Measurements from ENCODE around the gene RALGAPA1. TPM values are rescaled to one million over a fixed set of nuclear protein-coding genes. Genes with fewer than 3 reads are reported as not detected.

RALGAPA1 gene
- polyA plus RNA-seq, 1 donor from 2014 or later, result 73.3 TPM

DNA sequence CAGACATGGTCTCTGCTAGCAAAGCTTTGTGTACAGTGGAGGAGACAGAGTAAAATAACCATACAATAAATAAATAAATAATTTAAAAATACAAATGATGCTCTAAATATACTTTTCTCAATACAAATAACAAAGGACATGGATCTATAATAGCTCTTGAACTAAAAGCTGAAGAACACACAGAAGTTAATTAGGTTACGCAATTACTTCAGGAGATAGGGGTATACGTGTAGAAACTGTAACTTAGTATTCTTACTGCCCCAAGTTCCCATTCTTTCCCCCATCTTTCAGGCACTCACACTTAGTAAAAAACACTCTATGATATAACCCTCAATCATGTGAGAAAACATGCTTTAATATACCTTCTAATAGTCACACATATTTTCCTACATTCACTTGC lies 231.0 kb downstream of the RALGAPA1 start:
- Histone ChIP-seq H3K9ac (ENCODE audit: low read length) (no peak overlapping the region), H3K9me2 (ENCODE audit: insufficient read depth, low read length) (no peaks in the 10 kb centered on the region), H3F3A (ENCODE audit: insufficient read depth, low read length, poor library complexity, severe bottlenecking) (no peaks in the 10 kb centered on the region), H2AFZ (ENCODE audit: low read depth, low read length) (no peak overlapping the region), H3K9me3 (ENCODE audit: low read length) (no peaks in the 10 kb centered on the region), H3K4me2 (ENCODE audit: low read length) (no peak overlapping the region), H3K36me3 (ENCODE audit: insufficient read depth, low read length) (no peaks in the 10 kb centered on the region), H3K79me2 (replicated peaks; ENCODE audit: insufficient read depth, low read length) (no peaks in the 10 kb centered on the region), H3K4me3 (ENCODE audit: low read length) (no peak overlapping the region), H4K20me1 (ENCODE audit: insufficient read depth) (no peaks in the 10 kb centered on the region), H3K27me3 (ENCODE audit: insufficient read depth, low read depth, low read length) (no peaks in the 10 kb centered on the region), H3K27ac (ENCODE audit: low read length) (no peak overlapping the region)
- no peak for TF ChIP-seq MXI1 (conservative IDR thresholded peaks at IDR 0.05; ENCODE audit: poor library complexity, severe bottlenecking)
- no peak for TF ChIP-seq RAD21 (conservative IDR thresholded peaks at IDR 0.05)
- TF ChIP-seq, protein P1, sequence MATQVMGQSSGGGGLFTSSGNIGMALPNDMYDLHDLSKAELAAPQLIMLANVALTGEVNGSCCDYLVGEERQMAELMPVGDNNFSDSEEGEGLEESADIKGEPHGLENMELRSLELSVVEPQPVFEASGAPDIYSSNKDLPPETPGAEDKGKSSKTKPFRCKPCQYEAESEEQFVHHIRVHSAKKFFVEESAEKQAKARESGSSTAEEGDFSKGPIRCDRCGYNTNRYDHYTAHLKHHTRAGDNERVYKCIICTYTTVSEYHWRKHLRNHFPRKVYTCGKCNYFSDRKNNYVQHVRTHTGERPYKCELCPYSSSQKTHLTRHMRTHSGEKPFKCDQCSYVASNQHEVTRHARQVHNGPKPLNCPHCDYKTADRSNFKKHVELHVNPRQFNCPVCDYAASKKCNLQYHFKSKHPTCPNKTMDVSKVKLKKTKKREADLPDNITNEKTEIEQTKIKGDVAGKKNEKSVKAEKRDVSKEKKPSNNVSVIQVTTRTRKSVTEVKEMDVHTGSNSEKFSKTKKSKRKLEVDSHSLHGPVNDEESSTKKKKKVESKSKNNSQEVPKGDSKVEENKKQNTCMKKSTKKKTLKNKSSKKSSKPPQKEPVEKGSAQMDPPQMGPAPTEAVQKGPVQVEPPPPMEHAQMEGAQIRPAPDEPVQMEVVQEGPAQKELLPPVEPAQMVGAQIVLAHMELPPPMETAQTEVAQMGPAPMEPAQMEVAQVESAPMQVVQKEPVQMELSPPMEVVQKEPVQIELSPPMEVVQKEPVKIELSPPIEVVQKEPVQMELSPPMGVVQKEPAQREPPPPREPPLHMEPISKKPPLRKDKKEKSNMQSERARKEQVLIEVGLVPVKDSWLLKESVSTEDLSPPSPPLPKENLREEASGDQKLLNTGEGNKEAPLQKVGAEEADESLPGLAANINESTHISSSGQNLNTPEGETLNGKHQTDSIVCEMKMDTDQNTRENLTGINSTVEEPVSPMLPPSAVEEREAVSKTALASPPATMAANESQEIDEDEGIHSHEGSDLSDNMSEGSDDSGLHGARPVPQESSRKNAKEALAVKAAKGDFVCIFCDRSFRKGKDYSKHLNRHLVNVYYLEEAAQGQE (IDR thresholded peaks at IDR 0.05; ENCODE audit: borderline replicate concordance), result no peak
- TF ChIP-seq TAF1 (IDR thresholded peaks at IDR 0.05; ENCODE audit: low read depth), result no peak
- no peak for TF ChIP-seq SMC3 (conservative IDR thresholded peaks at IDR 0.05; ENCODE audit: poor library complexity)
- no peak for TF ChIP-seq EZH2 (IDR thresholded peaks at IDR 0.05; ENCODE audit: borderline replicate concordance, insufficient read depth, low read length, poor library complexity, severe bottlenecking)
- no peak for TF ChIP-seq CTCF (IDR thresholded peaks at IDR 0.05; ENCODE audit: poor library complexity, severe bottlenecking)
- no peak for TF ChIP-seq EP300 (conservative IDR thresholded peaks at IDR 0.05; ENCODE audit: poor library complexity, severe bottlenecking)
- no peak for TF ChIP-seq POLR2AphosphoS5 (IDR thresholded peaks at IDR 0.05)

DNA sequence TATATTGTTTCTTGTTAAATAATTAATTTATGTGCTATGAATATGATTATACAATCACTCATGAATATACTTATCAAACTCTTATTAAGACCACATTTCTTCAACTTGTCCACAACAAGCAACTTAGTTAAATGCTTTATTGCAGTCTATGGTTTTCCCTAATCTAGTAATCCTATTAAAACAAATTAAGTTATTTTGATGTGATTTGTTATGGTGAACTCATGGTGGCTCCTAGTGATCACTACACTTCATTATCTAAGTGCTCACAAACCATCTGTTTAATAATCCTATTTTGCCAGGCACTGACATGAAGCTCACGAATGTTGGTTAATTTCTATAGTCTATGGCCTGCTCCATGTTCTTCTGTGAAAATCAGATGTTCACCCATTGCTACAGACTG lies 232.2 kb downstream of the RALGAPA1 start:
- Histone ChIP-seq H4K20me1 (ENCODE audit: insufficient read depth) (no peaks in the 10 kb centered on the region), H3K27me3 (ENCODE audit: insufficient read depth, low read depth, low read length) (no peaks in the 10 kb centered on the region), H3K4me2 (ENCODE audit: low read length) (no peak overlapping the region), H3K36me3 (ENCODE audit: insufficient read depth, low read length) (no peaks in the 10 kb centered on the region), H3K27ac (ENCODE audit: low read length) (no peak overlapping the region), H3K9ac (ENCODE audit: low read length) (no peak overlapping the region), H3K79me2 (replicated peaks; ENCODE audit: insufficient read depth, low read length) (no peaks in the 10 kb centered on the region), H3K4me3 (ENCODE audit: low read length) (no peak overlapping the region), H3K9me2 (ENCODE audit: insufficient read depth, low read length) (no peaks in the 10 kb centered on the region), H3F3A (ENCODE audit: insufficient read depth, low read length, poor library complexity, severe bottlenecking) (no peaks in the 10 kb centered on the region), H3K9me3 (ENCODE audit: low read length) (no peaks in the 10 kb centered on the region), H2AFZ (ENCODE audit: low read depth, low read length) (no peak overlapping the region)
- TF ChIP-seq, protein P1 (IDR thresholded peaks at IDR 0.05; ENCODE audit: borderline replicate concordance), result no peak
- TF ChIP-seq EZH2 (IDR thresholded peaks at IDR 0.05; ENCODE audit: borderline replicate concordance, insufficient read depth, low read length, poor library complexity, severe bottlenecking) (no peak), TAF1 (IDR thresholded peaks at IDR 0.05; ENCODE audit: low read depth) (no peak), CTCF (IDR thresholded peaks at IDR 0.05; ENCODE audit: poor library complexity, severe bottlenecking) (no peak), SMC3 (conservative IDR thresholded peaks at IDR 0.05; ENCODE audit: poor library complexity) (no peak), EP300 (conservative IDR thresholded peaks at IDR 0.05; ENCODE audit: poor library complexity, severe bottlenecking) (no peak), RAD21 (conservative IDR thresholded peaks at IDR 0.05) (no peak)

Data from neural cell (in vitro differentiated cells).